Activated T-cell treated with anti-CD3 and anti-CD28 coated beads, Interleukin-2, amount 50 U/mL, for 4 hours (primary cell): ENCODE data around the gene WFDC1. TPM values are rescaled to one million over a fixed set of nuclear protein-coding genes. Genes with fewer than 3 reads are reported as not detected.
A peak's percentile ranks its signal among the peaks of the same experiment; 100 is the strongest.

Experiments
- ATAC-seq, 2 donors: fragments of 200-7000 bp; cut with Tn5 transposase; one replicate each; pipeline ENCODE4 v1.10.0; 2021
- DNase-seq: peaks from one replicate; pipeline ENCODE4 v3.0.0-alpha.2; 2020
- H3K27me3 Mint-ChIP-seq: one replicate; pipeline ENCODE4 v1.8.0; 2021; ENCODE audit warnings: low read depth, mixed read lengths
- H3K36me3 Mint-ChIP-seq: one replicate; pipeline ENCODE4 v1.8.0; 2022; ENCODE audit warnings: mixed read lengths; ENCODE audit not compliant: insufficient read depth
- H3K4me1 Mint-ChIP-seq: one replicate; pipeline ENCODE4 v1.8.0; 2021; ENCODE audit warnings: low read depth, mixed read lengths
- H3K4me3 Mint-ChIP-seq: one replicate; pipeline ENCODE4 v1.8.0; 2021; ENCODE audit warnings: mild to moderate bottlenecking, moderate library complexity, mixed read lengths
- H3K9me3 Mint-ChIP-seq: one replicate; pipeline ENCODE4 v1.8.0; 2021; ENCODE audit warnings: mixed read lengths
- total RNA-seq, 3 donors: library from RNA; stranded (reverse); gene quantifications; one replicate each; pipeline ENCODE4 v1.2.1, GENCODE V29; 2021

WFDC1 gene
- total RNA-seq, 3 donors from 2014 or later = not detected

- Mint-ChIP-seq H3K9me3 (no peaks in the 10 kb centered on the region), H3K36me3 (no peaks in the 10 kb centered on the region), H3K4me1 (peaks cover 14% of the 10 kb centered on the region), H3K4me3 (no peak overlapping the region), H3K27me3 (peaks cover 54% of the 10 kb centered on the region)
- DNase-seq (no peak), ATAC-seq (no peak)
These were observed 75.4 kb downstream of the WFDC1 start for GRCh38 chr16:84369938-84370627.

- ATAC-seq (no peak), DNase-seq (no peak)
- peaks cover 14% of the 10 kb centered on the region for H3K4me1 Mint-ChIP-seq
- H3K27me3 Mint-ChIP-seq = peaks cover 59% of the 10 kb centered on the region
- H3K36me3 Mint-ChIP-seq = no peaks in the 10 kb centered on the region
- H3K4me3 Mint-ChIP-seq = no peak overlapping the region
- H3K9me3 Mint-ChIP-seq = no peaks in the 10 kb centered on the region
These were observed 76.3 kb downstream of the WFDC1 start for GRCh38 chr16:84370723-84371552.

GRCh38 chr16:84371553-84371865 is 76.8 kb downstream of the WFDC1 start:
- Mint-ChIP-seq H3K36me3 (no peaks in the 10 kb centered on the region), H3K4me3 (no peak overlapping the region), H3K9me3 (no peaks in the 10 kb centered on the region), H3K4me1 (peaks cover 14% of the 10 kb centered on the region), H3K27me3 (peaks cover 61% of the 10 kb centered on the region)
- no peak for ATAC-seq
- no peak for DNase-seq

GRCh38 chr16:84373907-84374489 is 79.3 kb downstream of the WFDC1 start:
- Mint-ChIP-seq H3K4me3 (no peak overlapping the region), H3K27me3 (peaks cover 42% of the 10 kb centered on the region), H3K36me3 (no peaks in the 10 kb centered on the region), H3K9me3 (no peaks in the 10 kb centered on the region), H3K4me1 (peaks cover 7% of the 10 kb centered on the region)
- no peak for DNase-seq
- ATAC-seq = no peak

GRCh38 chr16:84378099-84378498 is 83.4 kb downstream of the WFDC1 start:
- Mint-ChIP-seq H3K4me1 (peaks cover 9% of the 10 kb centered on the region), H3K36me3 (no peaks in the 10 kb centered on the region), H3K9me3 (no peaks in the 10 kb centered on the region), H3K27me3 (peaks cover 15% of the 10 kb centered on the region), H3K4me3 (no peak overlapping the region)
- DNase-seq (no peak), ATAC-seq (no peak)

GRCh38 chr16:84378567-84378966 is 83.9 kb downstream of the WFDC1 start:
- Mint-ChIP-seq H3K4me3 (no peak overlapping the region), H3K27me3 (peaks cover 12% of the 10 kb centered on the region), H3K36me3 (no peaks in the 10 kb centered on the region), H3K4me1 (peaks cover 9% of the 10 kb centered on the region), H3K9me3 (no peaks in the 10 kb centered on the region)
- ATAC-seq (no peak), DNase-seq (no peak)

- Mint-ChIP-seq H3K4me3 (peak overlapping the region; percentile 16), H3K9me3 (no peaks in the 10 kb centered on the region), H3K36me3 (no peaks in the 10 kb centered on the region), H3K27me3 (peaks cover 11% of the 10 kb centered on the region), H3K4me1 (peaks cover 9% of the 10 kb centered on the region)
- DNase-seq (no peak), ATAC-seq (no peak)
These were observed 84.5 kb downstream of the WFDC1 start for GRCh38 chr16:84379008-84379708.

Other genes starting within 250 kb of the WFDC1 start
- 10 to 100 TPM; 44.9 to 52.8 (median 49.2) TPM for gene MBTPS1, start 177.9 kb upstream of the WFDC1 start, total RNA-seq
- gene HSDL1, start 149.7 kb upstream of the WFDC1 start, total RNA-seq = 10 to 100 TPM; 13.7 to 15.6 (median 14.4) TPM
- not detected for gene DNAAF1, start 149.6 kb upstream of the WFDC1 start, total RNA-seq
- 10 to 100 TPM; 71.6 to 78.6 (median 74.4) TPM for gene TAF1C, start 107.8 kb upstream of the WFDC1 start, total RNA-seq
- gene ADAD2, start 103.7 kb upstream of the WFDC1 start, total RNA-seq = under 1 TPM in 2 of 3 donors, not detected in 1; 0.10 to 0.11 TPM
- not detected for gene KCNG4, start 54.9 kb upstream of the WFDC1 start, total RNA-seq
- not detected for gene ATP2C2, start 73.7 kb downstream of the WFDC1 start, total RNA-seq
- gene MEAK7, start 209.8 kb downstream of the WFDC1 start, total RNA-seq = 1 to 10 TPM; 2.2 to 2.7 (median 2.4) TPM